Colonic mucosa (tissue), 4 donors: ENCODE measurements around the gene NPL. TPM values are rescaled to one million over a fixed set of nuclear protein-coding genes. Genes with fewer than 3 reads are reported as not detected.
A peak's percentile ranks its signal among the peaks of the same experiment; 100 is the strongest.

Experiments used
- DNase-seq: peaks from one replicate; pipeline ENCODE4 v3.0.0-alpha.2; 2020
- H3K27ac ChIP-seq: fragments of 200-600 bp; one replicate; pipeline ENCODE4 v1.8.0; 2021
- H3K27me3 ChIP-seq: fragments of 200-600 bp; one replicate; pipeline ENCODE4 v1.8.0; 2021
- H3K36me3 ChIP-seq: fragments of 200-600 bp; one replicate; pipeline ENCODE4 v1.8.0; 2021
- H3K4me1 ChIP-seq: fragments of 200-600 bp; one replicate; pipeline ENCODE4 v1.8.0; 2021; ENCODE audit warnings: mild to moderate bottlenecking
- H3K4me3 ChIP-seq: fragments of 200-600 bp; one replicate; pipeline ENCODE4 v1.8.0; 2021
- H3K9ac ChIP-seq, 2 donors: one replicate each; pipeline ENCODE4 v1.7.0; 2013; ENCODE audit warnings: control low read depth in 2 of 2, low read depth in 2 of 2, low read length in 2 of 2
- H3K9me3 ChIP-seq: fragments of 200-600 bp; one replicate; pipeline ENCODE4 v1.8.0; 2021
- intact Hi-C: fragments of 100-400 bp; cut with DNase I; formaldehyde crosslinking; loops from one replicate; pipeline ENCODE4 v1.14.1; 2022
- total RNA-seq, 2 donors: library from RNA; stranded (reverse); fragmentation: NEBNext Ultra II Directional in 1 of 2; extraction: Animal tissue kit (Norgen Biotek cat#: 25700) in 1 of 2; gene quantifications; one replicate each; pipeline ENCODE4 v1.2.1, GENCODE V29; 2021
- TF ChIP-seq, protein P1 (sequence below): fragments of 200-600 bp; IDR thresholded peaks from one replicate; pipeline ENCODE4 v1.8.0; 2022; ENCODE audit warnings: antibody characterized with exemption, mild to moderate bottlenecking
- donor health status: healthy.
- donor health status: DM: no; HTN: no; CAD: no.
- donor health status: DM: no; HTN: no; CAD: no.

NPL gene
- total RNA-seq, 2 donors from 2014 or later: 6.4 to 8.5 TPM

- Histone ChIP-seq H3K4me1 (no peaks in the 10 kb centered on the region), H3K9ac (peak within 1 kb of the TSS; percentile 85 to 93), H3K9me3 (no peaks in the 10 kb centered on the region), H3K36me3 (no peaks in the 10 kb centered on the region), H3K27ac (peak within 1 kb of the TSS; percentile 89), H3K27me3 (no peaks in the 10 kb centered on the region), H3K4me3 (peak within 1 kb of the TSS; percentile 69)
- TF ChIP-seq, protein P1, sequence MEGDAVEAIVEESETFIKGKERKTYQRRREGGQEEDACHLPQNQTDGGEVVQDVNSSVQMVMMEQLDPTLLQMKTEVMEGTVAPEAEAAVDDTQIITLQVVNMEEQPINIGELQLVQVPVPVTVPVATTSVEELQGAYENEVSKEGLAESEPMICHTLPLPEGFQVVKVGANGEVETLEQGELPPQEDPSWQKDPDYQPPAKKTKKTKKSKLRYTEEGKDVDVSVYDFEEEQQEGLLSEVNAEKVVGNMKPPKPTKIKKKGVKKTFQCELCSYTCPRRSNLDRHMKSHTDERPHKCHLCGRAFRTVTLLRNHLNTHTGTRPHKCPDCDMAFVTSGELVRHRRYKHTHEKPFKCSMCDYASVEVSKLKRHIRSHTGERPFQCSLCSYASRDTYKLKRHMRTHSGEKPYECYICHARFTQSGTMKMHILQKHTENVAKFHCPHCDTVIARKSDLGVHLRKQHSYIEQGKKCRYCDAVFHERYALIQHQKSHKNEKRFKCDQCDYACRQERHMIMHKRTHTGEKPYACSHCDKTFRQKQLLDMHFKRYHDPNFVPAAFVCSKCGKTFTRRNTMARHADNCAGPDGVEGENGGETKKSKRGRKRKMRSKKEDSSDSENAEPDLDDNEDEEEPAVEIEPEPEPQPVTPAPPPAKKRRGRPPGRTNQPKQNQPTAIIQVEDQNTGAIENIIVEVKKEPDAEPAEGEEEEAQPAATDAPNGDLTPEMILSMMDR: no peak
- intact Hi-C loops: no loop called here
- peak; percentile 96 for DNase-seq
Measured at GRCh38 chr1:182839209-182840066, 49.9 kb downstream of the NPL start, which contains the start of gene DHX9. Gene DHX9 (plus strand): TSS chr1:182839347. CDS start chr1:182842567, 3,220 bp downstream.

- Histone ChIP-seq H3K9ac (peak overlapping the region in 1 of 2 donors; percentile 12), H3K9me3 (no peaks in the 10 kb centered on the region), H3K36me3 (peaks cover 8% of the 10 kb centered on the region), H3K4me1 (no peaks in the 10 kb centered on the region), H3K4me3 (no peak overlapping the region), H3K27me3 (no peaks in the 10 kb centered on the region), H3K27ac (no peak overlapping the region)
- TF ChIP-seq, protein P1: no peak
- DNase-seq: no peak
- intact Hi-C loops: no loop called here
Measured at GRCh38 chr1:182841368-182841988, 51.9 kb downstream of the NPL start.

- TF ChIP-seq, protein P1: no peak
Measured at GRCh38 chr1:182842265-182842664, 52.7 kb downstream of the NPL start.

DNA sequence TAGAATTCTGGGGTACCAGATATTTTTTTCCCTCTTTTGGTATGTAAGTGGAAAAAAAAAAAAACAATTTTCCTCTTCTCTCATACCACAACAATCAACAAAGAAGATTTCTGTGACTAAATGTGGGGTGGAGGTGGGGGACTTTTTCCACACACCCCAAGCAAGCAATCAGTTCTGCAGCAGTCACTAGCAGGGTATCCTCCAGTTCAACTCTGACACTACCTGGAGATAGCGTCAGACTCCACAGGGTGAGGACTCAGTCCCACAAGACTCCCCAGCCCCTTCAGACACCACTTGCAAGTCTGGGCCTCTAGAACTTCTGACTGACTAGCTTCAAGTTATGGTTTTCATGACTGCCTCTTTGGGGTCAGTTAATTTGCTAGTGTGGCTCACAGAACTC is 55.8 kb downstream of the NPL start:
- H3K9me3 ChIP-seq: no peaks in the 10 kb centered on the region
- H3K27ac ChIP-seq: no peak overlapping the region
- no peaks in the 10 kb centered on the region for H3K27me3 ChIP-seq
- TF ChIP-seq, protein P1: no peak
- no peak overlapping the region for H3K4me3 ChIP-seq
- H3K9ac ChIP-seq: no peak overlapping the region
- H3K4me1 ChIP-seq: no peaks in the 10 kb centered on the region
- H3K36me3 ChIP-seq: peaks cover 26% of the 10 kb centered on the region
- intact Hi-C loops: no loop called here
- DNase-seq: no peak

More at GRCh38 chr1:182842265-182842664, 52.7 kb downstream of the NPL start:
- Histone ChIP-seq H3K4me1 (no peaks in the 10 kb centered on the region), H3K36me3 (peaks cover 12% of the 10 kb centered on the region), H3K27me3 (no peaks in the 10 kb centered on the region), H3K27ac (no peak overlapping the region), H3K9ac (no peak overlapping the region), H3K9me3 (no peaks in the 10 kb centered on the region), H3K4me3 (no peak overlapping the region)
- DNase-seq: no peak
- intact Hi-C loops: no loop called here

DNA sequence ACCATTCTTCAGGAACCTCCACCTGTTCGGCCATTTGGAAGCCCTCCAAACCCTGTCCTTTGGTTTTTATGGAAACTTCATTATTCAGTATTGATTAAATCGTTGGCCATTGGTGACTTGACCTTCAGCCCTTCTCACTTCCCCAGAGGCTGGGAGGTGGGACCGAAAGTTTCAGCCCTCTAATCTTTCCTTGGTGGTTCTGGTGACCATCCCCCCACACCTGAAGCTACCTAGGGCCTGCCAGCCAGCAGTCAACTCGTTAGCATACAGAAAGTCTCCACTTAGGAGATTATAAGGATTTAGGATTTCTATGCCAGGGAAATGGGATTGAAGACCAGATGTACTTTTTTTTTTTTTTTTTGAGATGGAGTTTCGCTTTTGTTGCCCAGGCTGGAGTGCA is 56.3 kb downstream of the NPL start:
- H3K36me3 ChIP-seq: peaks cover 26% of the 10 kb centered on the region
- TF ChIP-seq, protein P1: no peak
- H3K4me3 ChIP-seq: no peak overlapping the region
- no peaks in the 10 kb centered on the region for H3K4me1 ChIP-seq
- H3K9ac ChIP-seq: no peak overlapping the region
- H3K27me3 ChIP-seq: no peaks in the 10 kb centered on the region
- no peaks in the 10 kb centered on the region for H3K9me3 ChIP-seq
- DNase-seq: no peak
- intact Hi-C loops: no loop called here
- H3K27ac ChIP-seq: no peak overlapping the region
